ENCODE data around the gene CHCHD6. TPM values are rescaled to one million over a fixed set of nuclear protein-coding genes. Genes with fewer than 3 reads are reported as not detected.
A peak's percentile ranks its signal among the peaks of the same experiment; 100 is the strongest.

Gene CHCHD6
- total RNA-seq, 2 donors from 2014 or later = 23.6 to 34.4 TPM

DNA sequence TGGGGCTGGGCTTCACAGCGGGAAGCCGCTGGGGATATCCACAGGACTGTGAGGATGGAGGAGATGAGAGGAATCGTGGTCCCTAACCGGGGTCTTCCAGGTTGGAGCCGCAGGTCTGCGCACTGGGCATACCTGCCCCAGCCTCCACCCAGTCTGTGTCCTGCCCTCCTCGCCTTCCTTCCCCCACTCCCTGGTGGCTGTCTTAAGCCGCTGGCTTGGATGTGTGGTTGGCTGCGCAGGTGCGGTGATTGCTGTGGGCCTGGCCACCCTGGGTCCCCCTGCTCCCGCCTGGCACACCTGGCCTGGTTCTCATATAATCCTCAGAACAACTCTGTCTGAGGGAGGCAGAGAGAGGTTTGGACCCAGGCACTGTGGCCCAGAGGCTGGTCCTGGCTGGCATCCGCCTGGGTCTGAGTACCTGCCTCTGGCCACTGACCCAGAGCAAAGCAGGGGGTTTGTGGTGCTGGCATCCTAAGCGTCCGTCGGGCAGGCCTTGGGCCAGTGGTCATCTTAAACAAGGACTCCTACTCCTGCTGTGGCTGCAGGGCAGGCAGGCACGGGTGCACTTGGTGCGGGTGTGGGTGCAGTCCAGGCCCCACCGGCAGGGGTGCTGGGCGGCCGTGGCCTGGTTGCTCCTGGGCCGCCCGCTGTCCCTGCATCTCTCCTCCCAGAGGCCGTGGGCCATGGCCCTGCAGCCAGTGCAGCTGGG lies 297.6 kb downstream of the CHCHD6 start:
- H3K36me3 Mint-ChIP-seq (ENCODE audit: low read depth) = peaks cover 10% of the 10 kb centered on the region
- 78 to 98% methylated on average over 8 to 23 of the region's 23 CpGs for WGBS, 2 experiments (ENCODE audit: insufficient coverage in 1 of 2, insufficient read length in 1 of 2)
- no peaks in the 10 kb centered on the region for H3K27me3 Mint-ChIP-seq (ENCODE audit: insufficient read depth)
- H3K4me3 ChIP-seq (ENCODE audit: low read length) = no peak overlapping the region
- H3K4me1 ChIP-seq (ENCODE audit: control insufficient read depth, insufficient read depth, low read length) = peaks cover 12% of the 10 kb centered on the region
- H3K4me1 Mint-ChIP-seq = peaks cover 16% of the 10 kb centered on the region
- no peaks in the 10 kb centered on the region for H3K27me3 ChIP-seq (ENCODE audit: control insufficient read depth, insufficient read depth, low read length, poor library complexity, severe bottlenecking)
- peak overlapping the region; percentile 12 for H3K27ac ChIP-seq (ENCODE audit: low read depth, low read length)
- no peak overlapping the region for H3K4me3 Mint-ChIP-seq
- H3K9ac ChIP-seq (ENCODE audit: extremely low read depth, low read length, poor library complexity, severe bottlenecking) = peak overlapping the region; percentile 15
- TF ChIP-seq, protein P1, sequence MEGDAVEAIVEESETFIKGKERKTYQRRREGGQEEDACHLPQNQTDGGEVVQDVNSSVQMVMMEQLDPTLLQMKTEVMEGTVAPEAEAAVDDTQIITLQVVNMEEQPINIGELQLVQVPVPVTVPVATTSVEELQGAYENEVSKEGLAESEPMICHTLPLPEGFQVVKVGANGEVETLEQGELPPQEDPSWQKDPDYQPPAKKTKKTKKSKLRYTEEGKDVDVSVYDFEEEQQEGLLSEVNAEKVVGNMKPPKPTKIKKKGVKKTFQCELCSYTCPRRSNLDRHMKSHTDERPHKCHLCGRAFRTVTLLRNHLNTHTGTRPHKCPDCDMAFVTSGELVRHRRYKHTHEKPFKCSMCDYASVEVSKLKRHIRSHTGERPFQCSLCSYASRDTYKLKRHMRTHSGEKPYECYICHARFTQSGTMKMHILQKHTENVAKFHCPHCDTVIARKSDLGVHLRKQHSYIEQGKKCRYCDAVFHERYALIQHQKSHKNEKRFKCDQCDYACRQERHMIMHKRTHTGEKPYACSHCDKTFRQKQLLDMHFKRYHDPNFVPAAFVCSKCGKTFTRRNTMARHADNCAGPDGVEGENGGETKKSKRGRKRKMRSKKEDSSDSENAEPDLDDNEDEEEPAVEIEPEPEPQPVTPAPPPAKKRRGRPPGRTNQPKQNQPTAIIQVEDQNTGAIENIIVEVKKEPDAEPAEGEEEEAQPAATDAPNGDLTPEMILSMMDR (conservative IDR thresholded peaks at IDR 0.05) = no peak
- peaks cover 23% of the 10 kb centered on the region for H3K36me3 ChIP-seq (ENCODE audit: control insufficient read depth, insufficient read depth, low read length)
- H3K9me3 Mint-ChIP-seq = no peaks in the 10 kb centered on the region
- no peaks in the 10 kb centered on the region for H3K9me3 ChIP-seq (ENCODE audit: control insufficient read depth, low read length)
- H3K27ac Mint-ChIP-seq = peak overlapping the region; percentile 93
- DNase-seq = peak; percentile 59

DNA sequence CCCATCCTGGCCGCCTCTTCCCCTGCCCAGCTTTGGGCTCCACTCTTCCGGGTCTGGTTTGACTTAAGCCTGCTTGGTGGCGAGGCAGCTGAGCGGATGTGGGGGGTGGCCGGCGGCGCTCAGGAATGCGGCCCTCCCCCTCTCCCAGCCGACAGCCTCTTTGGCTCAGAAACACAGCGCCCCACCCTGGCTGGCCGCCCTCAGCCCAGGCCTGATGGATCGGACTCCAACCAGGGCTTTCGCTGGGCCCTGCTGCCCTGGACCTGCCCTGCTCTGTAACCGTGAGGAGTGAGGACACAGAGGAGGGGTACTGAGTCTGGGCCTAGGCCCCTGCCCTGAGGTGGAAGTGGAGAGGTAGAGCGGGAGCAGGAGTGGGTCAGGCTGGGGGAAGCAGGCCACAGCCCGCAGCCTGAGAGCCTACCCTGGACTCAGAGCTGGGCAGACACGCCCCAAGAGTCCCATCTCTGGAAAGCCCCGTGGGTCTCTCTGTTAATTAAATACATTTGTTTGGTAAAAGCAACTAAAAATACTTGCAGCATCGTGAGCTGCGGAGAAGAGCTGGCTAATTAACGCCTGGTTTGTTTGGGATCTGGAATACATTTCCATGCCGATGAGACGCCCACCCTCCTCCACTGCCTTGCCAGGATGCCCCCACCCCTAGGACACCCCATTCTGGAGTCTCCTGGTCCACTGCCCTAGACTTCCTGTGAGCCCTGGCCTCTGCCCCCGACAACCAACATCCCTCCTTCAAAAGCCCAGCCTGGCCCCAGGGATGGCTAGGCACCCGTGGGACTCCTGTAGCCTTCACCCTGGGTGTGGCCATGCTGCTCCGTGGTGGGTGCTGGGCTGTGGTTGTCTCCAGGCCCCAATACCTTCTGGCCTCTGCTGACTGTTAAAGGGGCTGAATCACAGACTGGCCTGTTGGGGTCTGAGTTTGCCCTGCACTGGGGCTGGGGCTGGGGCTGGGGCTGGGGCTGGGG lies 298.4 kb downstream of the CHCHD6 start:
- H3K4me1 Mint-ChIP-seq = peaks cover 15% of the 10 kb centered on the region
- H3K9me3 Mint-ChIP-seq = no peaks in the 10 kb centered on the region
- no peak overlapping the region for H3K27ac ChIP-seq (ENCODE audit: low read depth, low read length)

DNA sequence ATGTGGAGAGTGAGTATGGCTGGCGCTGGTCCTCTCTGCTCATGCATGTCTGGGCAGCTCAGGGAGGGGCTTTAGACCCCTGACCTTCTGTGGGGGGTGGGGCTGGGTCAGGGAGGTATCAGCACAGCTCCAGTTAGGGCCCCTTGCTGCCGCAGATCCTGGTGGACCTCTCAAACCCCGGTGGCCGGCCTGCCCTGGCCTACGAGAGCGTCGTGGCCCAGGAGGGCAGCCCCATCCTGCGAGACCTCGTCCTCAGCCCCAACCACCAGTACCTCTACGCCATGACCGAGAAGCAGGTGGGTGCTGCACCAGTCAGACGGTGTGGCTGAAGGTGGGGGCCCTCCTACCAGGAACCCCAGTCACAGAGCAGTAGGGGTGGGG lies 299.1 kb downstream of the CHCHD6 start:
- TF ChIP-seq, protein P1 (conservative IDR thresholded peaks at IDR 0.05) = no peak
- Mint-ChIP-seq H3K9me3 (no peaks in the 10 kb centered on the region), H3K27ac (no peak overlapping the region), H3K4me3 (no peak overlapping the region), H3K36me3 (ENCODE audit: low read depth) (peaks cover 16% of the 10 kb centered on the region), H3K4me1 (peaks cover 11% of the 10 kb centered on the region), H3K27me3 (ENCODE audit: insufficient read depth) (no peaks in the 10 kb centered on the region)
- Histone ChIP-seq H3K9me3 (ENCODE audit: control insufficient read depth, low read length) (no peaks in the 10 kb centered on the region), H3K36me3 (ENCODE audit: control insufficient read depth, insufficient read depth, low read length) (peaks cover 31% of the 10 kb centered on the region), H3K4me1 (ENCODE audit: control insufficient read depth, insufficient read depth, low read length) (peaks cover 12% of the 10 kb centered on the region), H3K27me3 (ENCODE audit: control insufficient read depth, insufficient read depth, low read length, poor library complexity, severe bottlenecking) (no peaks in the 10 kb centered on the region), H3K9ac (ENCODE audit: extremely low read depth, low read length, poor library complexity, severe bottlenecking) (no peak overlapping the region), H3K27ac (ENCODE audit: low read depth, low read length) (no peak overlapping the region), H3K4me3 (ENCODE audit: low read length) (no peak overlapping the region)
- DNase-seq = no peak
- WGBS, 2 experiments (ENCODE audit: insufficient coverage in 1 of 2, insufficient read length in 1 of 2) = 96 to 100% methylated on average over 3 to 12 of the region's 12 CpGs

More for the DNA sequence above, 298.4 kb downstream of the CHCHD6 start:
- peaks cover 13% of the 10 kb centered on the region for H3K36me3 Mint-ChIP-seq (ENCODE audit: low read depth)
- peak overlapping the region; percentile 93 for H3K27ac Mint-ChIP-seq
- DNase-seq = peak; percentile 97
- peak overlapping the region; percentile 25 for H3K9ac ChIP-seq (ENCODE audit: extremely low read depth, low read length, poor library complexity, severe bottlenecking)
- peaks cover 12% of the 10 kb centered on the region for H3K4me1 ChIP-seq (ENCODE audit: control insufficient read depth, insufficient read depth, low read length)
- TF ChIP-seq, protein P1 (conservative IDR thresholded peaks at IDR 0.05) = peak; percentile 81
- no peaks in the 10 kb centered on the region for H3K27me3 Mint-ChIP-seq (ENCODE audit: insufficient read depth)
- no peaks in the 10 kb centered on the region for H3K27me3 ChIP-seq (ENCODE audit: control insufficient read depth, insufficient read depth, low read length, poor library complexity, severe bottlenecking)
- no peaks in the 10 kb centered on the region for H3K9me3 ChIP-seq (ENCODE audit: control insufficient read depth, low read length)
- H3K36me3 ChIP-seq (ENCODE audit: control insufficient read depth, insufficient read depth, low read length) = peaks cover 25% of the 10 kb centered on the region
- WGBS, 2 experiments (ENCODE audit: insufficient coverage in 1 of 2, insufficient read length in 1 of 2) = 49 to 60% methylated on average over 18 to 26 of the region's 26 CpGs
- no peak overlapping the region for H3K4me3 ChIP-seq (ENCODE audit: low read length)
- no peak overlapping the region for H3K4me3 Mint-ChIP-seq
